Colon (tissue), 2 donors: ENCODE results near the gene API5.

Source experiments
- FAIRE-seq: peaks from 2 replicates; lab custom pipeline; 2012; peaks lifted over from hg19 to GRCh38; lab: Jason Lieb, UNC
- donor health status: control.
- donor health status: control.

API5 gene

GRCh38 chr11:43360361-43361032 is 48.7 kb downstream of the API5 start:
- FAIRE-seq = no peak

DNA sequence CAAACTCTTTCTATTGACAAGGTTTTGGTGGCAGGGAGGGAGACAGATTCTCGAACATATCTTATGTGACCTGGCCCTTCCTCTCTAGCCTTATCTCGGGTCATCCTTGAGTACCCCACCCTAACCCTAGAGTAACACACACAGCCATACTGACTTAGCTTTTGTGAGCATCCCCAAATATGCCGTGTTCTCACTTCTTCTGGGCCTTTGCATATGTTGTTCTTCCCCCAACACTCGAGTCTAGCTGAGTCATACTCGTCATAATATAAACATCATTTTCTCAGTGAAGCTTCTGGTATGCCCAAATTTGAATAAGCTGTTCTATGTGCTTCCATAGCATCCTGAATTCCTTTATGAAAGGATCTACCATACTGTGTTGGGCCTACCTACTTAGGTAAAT is 54.9 kb downstream of the API5 start:
- FAIRE-seq = no peak

GRCh38 chr11:43367382-43368178 is 55.8 kb downstream of the API5 start:
- no peak for FAIRE-seq

- FAIRE-seq = no peak
Observed at GRCh38 chr11:43376065-43376464, 64.3 kb downstream of the API5 start.

- FAIRE-seq = no peak
Observed at GRCh38 chr11:43376594-43376993, 64.8 kb downstream of the API5 start.

- FAIRE-seq = no peak
Observed at GRCh38 chr11:43377389-43377788, 65.6 kb downstream of the API5 start.

DNA sequence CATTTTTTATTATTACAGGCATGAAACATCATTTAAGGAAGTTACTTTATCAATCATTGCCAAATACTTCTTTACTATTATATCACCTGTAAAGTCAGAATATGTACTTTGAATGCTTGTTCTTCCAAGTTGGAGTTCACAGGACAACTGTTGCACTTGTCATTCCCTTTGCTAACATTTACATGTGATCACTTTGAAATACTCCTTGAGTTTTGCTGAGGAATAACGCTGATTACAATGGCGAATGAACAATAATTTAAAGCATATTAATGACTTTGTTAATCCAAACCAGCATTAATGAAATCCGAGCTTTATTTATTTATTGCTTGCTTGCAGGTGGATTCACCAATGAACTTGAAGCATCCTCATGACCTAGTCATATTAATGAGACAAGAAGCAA is 67.1 kb downstream of the API5 start:
- FAIRE-seq = no peak

DNA sequence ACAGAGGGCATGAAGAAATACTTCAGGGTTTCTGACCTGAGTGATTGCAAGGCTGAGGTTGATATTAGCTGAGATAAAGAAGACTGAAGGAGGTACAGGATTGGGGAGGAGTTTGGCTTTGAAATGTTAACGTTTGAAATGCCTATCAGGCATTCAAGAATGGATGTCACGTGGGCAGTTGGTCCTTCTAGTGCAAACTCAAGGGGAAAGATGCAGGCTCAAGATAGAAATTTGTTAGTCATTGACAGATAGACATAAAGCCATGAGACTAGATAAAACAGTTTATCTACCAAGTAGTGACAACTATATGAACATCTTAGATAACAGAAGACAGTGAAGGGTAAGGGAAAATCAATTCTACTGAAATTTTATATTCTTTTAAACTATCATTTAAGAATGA is 70.0 kb downstream of the API5 start:
- FAIRE-seq = no peak

GRCh38 chr11:43382614-43383013 is 70.8 kb downstream of the API5 start:
- no peak for FAIRE-seq

DNA sequence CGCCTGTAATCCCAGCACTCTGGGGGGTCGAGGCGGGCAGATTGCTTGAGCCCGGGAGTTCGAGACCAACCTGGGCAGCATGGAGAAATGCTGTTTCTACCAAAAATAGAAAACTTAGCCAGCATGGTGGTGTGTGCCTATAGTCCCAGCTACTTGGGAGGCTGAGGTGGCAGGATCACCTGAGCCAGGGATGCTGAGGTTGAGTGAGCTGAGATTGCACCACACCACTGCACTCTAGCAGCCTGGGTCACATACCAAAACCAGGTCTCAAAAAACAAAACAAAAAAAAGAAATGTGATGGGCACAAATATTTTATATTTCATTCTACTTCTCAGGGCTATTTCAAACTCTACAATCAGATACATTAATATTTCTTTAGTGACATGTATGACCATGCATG is 72.6 kb downstream of the API5 start:
- FAIRE-seq = no peak

DNA sequence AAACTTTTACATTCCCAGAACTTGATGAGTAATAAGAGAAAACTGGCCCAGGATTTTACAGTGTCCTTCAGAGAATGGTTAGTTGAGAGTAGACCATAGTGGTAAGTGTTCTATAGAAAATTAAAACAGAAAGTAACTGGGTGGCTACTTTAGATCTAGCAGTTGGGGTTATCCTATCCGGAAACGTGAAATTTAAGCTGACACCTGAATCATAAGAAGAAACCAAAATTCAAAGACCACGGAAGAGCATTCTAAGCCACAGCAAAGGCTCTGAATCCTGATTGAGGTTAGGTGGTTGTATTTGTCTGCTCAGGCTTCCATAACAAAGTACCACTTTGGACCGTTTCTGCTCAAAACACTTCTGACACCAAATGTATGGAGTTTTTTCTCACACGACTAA is 80.9 kb downstream of the API5 start:
- FAIRE-seq = no peak

DNA sequence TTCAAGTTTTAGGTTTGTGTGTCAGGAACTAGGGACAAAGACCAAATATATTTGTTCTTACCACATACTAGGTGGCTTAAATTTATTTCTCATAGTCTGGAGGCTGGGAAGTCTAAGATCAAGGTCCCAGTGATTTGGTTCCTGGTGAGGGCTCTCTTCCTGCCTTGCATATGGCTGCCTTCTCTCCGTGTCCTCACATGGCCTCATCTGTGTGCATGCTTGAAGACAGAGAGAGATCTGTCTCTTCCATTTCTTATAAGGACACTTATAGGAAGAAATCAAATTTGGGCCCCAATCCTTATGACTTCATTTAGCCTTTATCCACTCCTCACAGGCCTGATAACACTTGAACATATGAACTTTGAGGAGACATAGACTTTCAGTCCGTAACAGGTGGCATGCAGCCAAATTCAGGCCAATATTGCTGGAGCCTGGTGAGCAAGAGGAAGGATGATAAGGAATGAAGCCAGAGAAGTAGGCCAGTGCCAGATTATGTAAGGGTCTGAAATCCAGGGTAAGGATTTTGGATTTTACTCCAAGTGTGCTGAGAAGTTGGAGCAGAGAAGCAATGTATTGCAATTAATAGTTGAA is 82.1 kb downstream of the API5 start:
- FAIRE-seq = no peak
